ENCODE measurements around the gene RNF138.

DNA sequence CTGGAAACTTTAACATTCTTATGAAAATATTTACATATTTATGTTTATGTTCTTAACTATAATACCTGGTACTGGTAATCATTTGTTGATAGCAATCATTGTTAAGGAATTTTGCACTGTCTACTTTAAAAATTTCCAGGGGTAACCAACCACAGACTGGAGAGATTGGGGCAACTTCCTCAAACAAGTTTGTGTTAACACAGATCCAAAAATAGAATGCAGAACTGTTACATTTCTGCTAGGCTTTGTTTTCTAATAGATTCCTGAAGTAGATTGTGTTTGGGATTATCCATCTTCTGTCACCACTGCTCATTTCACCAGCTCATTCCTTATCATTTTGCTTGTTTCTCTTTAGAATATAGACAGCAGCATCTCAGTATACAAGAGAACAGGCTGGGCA, 49.3 kb upstream of the RNF138 start:
- TF ChIP-seq POLR2A (IDR thresholded peaks at IDR 0.05; ENCODE audit: low read depth, low read length) (no peak), TAF1 (IDR thresholded peaks at IDR 0.05; ENCODE audit: borderline replicate concordance, low read depth, low read length) (no peak), POLR2AphosphoS5 (IDR thresholded peaks at IDR 0.05; ENCODE audit: low read depth, low read length) (no peak)

All from GM12892 (cell line).